ENCODE measurements around the gene LUZP2. TPM values are rescaled to one million over a fixed set of nuclear protein-coding genes. Genes with fewer than 3 reads are reported as not detected.

Gene LUZP2
- total RNA-seq, 2 donors from 2014 or later: 2.0 to 2.4 TPM

DNA sequence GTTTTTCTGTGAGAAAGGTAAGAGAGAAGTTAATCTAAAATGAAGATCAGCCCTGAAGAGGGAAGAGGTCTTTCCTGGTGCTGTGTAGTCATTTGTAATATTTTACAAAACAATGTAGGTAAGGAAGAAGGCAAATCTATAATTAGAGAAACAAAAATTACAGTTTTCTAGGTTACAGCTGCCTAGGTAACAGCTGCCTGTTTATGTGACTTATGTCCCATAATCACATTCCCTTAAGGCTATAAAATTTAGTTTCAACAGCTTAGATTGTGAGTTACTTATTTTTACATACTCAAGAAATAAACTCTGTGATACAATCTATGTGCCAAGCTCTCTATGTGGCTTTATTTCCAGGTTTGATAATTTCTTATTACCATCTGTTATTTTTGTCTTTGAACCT lies 19.8 kb downstream of the LUZP2 start:
- H3K4me3 Mint-ChIP-seq: no peak overlapping the region
- Histone ChIP-seq H3K9me3 (ENCODE audit: control insufficient read depth, low read length) (no peaks in the 10 kb centered on the region), H3K27me3 (ENCODE audit: control insufficient read depth, insufficient read depth, low read length, poor library complexity, severe bottlenecking) (no peaks in the 10 kb centered on the region), H3K27ac (ENCODE audit: low read depth, low read length) (no peak overlapping the region), H3K4me3 (ENCODE audit: low read length) (no peak overlapping the region), H3K9ac (ENCODE audit: extremely low read depth, low read length, poor library complexity, severe bottlenecking) (no peak overlapping the region), H3K36me3 (ENCODE audit: control insufficient read depth, insufficient read depth, low read length) (no peaks in the 10 kb centered on the region), H3K4me1 (ENCODE audit: control insufficient read depth, insufficient read depth, low read length) (no peaks in the 10 kb centered on the region)
- TF ChIP-seq CTCF (conservative IDR thresholded peaks at IDR 0.05): no peak
- H3K9me3 Mint-ChIP-seq: no peaks in the 10 kb centered on the region
- H3K27me3 Mint-ChIP-seq (ENCODE audit: insufficient read depth): no peaks in the 10 kb centered on the region
- no peak overlapping the region for H3K27ac Mint-ChIP-seq
- no peaks in the 10 kb centered on the region for H3K36me3 Mint-ChIP-seq (ENCODE audit: low read depth)
- H3K4me1 Mint-ChIP-seq: no peaks in the 10 kb centered on the region
- DNase-seq: no peak

DNA sequence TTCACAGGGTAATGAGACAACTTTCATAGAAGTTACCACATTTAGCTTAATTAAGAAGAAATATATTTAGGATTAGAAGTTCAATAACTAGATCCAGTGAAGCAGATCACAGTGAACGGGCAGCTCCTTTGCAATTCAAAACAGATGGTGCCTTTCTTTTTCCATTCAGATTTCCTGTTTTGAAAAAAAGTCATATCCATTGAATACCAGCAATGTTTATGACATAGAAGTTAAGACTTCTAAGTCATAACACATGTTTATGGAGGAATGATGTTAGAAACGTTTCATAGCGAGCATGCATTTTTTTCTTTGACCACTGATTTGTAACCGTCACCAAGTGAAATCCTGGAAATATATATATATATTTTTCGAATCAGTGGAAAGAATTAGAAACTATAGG lies 24.7 kb downstream of the LUZP2 start:
- H3K36me3 Mint-ChIP-seq (ENCODE audit: low read depth): no peaks in the 10 kb centered on the region
- no peak overlapping the region for H3K4me3 ChIP-seq (ENCODE audit: low read length)
- H3K4me1 Mint-ChIP-seq: no peaks in the 10 kb centered on the region
- WGBS, 2 experiments (ENCODE audit: insufficient coverage in 1 of 2, insufficient read length in 1 of 2): 81 to 95% methylated on average over 3 to 5 of the region's 5 CpGs
- no peaks in the 10 kb centered on the region for H3K27me3 Mint-ChIP-seq (ENCODE audit: insufficient read depth)
- no peak overlapping the region for H3K27ac ChIP-seq (ENCODE audit: low read depth, low read length)
- no peaks in the 10 kb centered on the region for H3K9me3 Mint-ChIP-seq
- no peak overlapping the region for H3K27ac Mint-ChIP-seq
- no peak for TF ChIP-seq CTCF (conservative IDR thresholded peaks at IDR 0.05)
- H3K9ac ChIP-seq (ENCODE audit: extremely low read depth, low read length, poor library complexity, severe bottlenecking): no peak overlapping the region
- no peak overlapping the region for H3K4me3 Mint-ChIP-seq
- H3K27me3 ChIP-seq (ENCODE audit: control insufficient read depth, insufficient read depth, low read length, poor library complexity, severe bottlenecking): no peaks in the 10 kb centered on the region
- no peaks in the 10 kb centered on the region for H3K9me3 ChIP-seq (ENCODE audit: control insufficient read depth, low read length)
- no peak for DNase-seq
- no peaks in the 10 kb centered on the region for H3K36me3 ChIP-seq (ENCODE audit: control insufficient read depth, insufficient read depth, low read length)
- H3K4me1 ChIP-seq (ENCODE audit: control insufficient read depth, insufficient read depth, low read length): no peaks in the 10 kb centered on the region

- Histone ChIP-seq H3K27me3 (ENCODE audit: control insufficient read depth, insufficient read depth, low read length, poor library complexity, severe bottlenecking) (no peaks in the 10 kb centered on the region), H3K4me3 (ENCODE audit: low read length) (no peak overlapping the region), H3K9me3 (ENCODE audit: control insufficient read depth, low read length) (no peaks in the 10 kb centered on the region), H3K4me1 (ENCODE audit: control insufficient read depth, insufficient read depth, low read length) (no peaks in the 10 kb centered on the region), H3K36me3 (ENCODE audit: control insufficient read depth, insufficient read depth, low read length) (no peaks in the 10 kb centered on the region), H3K9ac (ENCODE audit: extremely low read depth, low read length, poor library complexity, severe bottlenecking) (no peak overlapping the region), H3K27ac (ENCODE audit: low read depth, low read length) (no peak overlapping the region)
- Mint-ChIP-seq H3K9me3 (no peaks in the 10 kb centered on the region), H3K4me3 (no peak overlapping the region), H3K36me3 (ENCODE audit: low read depth) (no peaks in the 10 kb centered on the region), H3K4me1 (no peaks in the 10 kb centered on the region), H3K27ac (no peak overlapping the region), H3K27me3 (ENCODE audit: insufficient read depth) (no peaks in the 10 kb centered on the region)
- TF ChIP-seq CTCF (conservative IDR thresholded peaks at IDR 0.05): no peak
- no peak for DNase-seq
- 98 to 100% methylated on average over 2 of the region's 3 CpGs for WGBS, 2 experiments (ENCODE audit: insufficient coverage in 1 of 2, insufficient read length in 1 of 2)
Observed at GRCh38 chr11:24524156-24524555, 27.3 kb downstream of the LUZP2 start.

All from endodermal cell (in vitro differentiated cells).